ENCODE measurements around the gene ITIH3.

- TF ChIP-seq FOS (IDR thresholded peaks at IDR 0.05; ENCODE audit: low read depth, low read length), result no peak
- no peak for TF ChIP-seq POLR2A (IDR thresholded peaks at IDR 0.05; ENCODE audit: low read depth, low read length)
Observed at GRCh38 chr3:52830535-52831258, 36.1 kb downstream of the ITIH3 start, which contains the start of gene ITIH4.

Measured in IMR-90 (cell line).